HepG2 (cell line): ENCODE results near the gene KCNN2. TPM values are rescaled to one million over a fixed set of nuclear protein-coding genes. Genes with fewer than 3 reads are reported as not detected.

ENCODE experiments used
- ATAC-seq: fragments of 200-7000 bp; cut with Tn5 transposase; 3 replicates; pipeline ENCODE4 v1.9.1; 2020; ENCODE audit warnings: mild to moderate bottlenecking, moderate library complexity
- BruUV-seq: library from RNA; stranded (reverse); fragments of 400-500 nt; replicated peaks from 2 replicates; lab custom pipeline; 2021; lab: Mats Ljungman, UMichigan
- CTCF ChIA-PET: fragments of 300-600 bp; formaldehyde crosslinking; extraction: SDS; loops from one replicate; lab custom pipeline; 2021; ENCODE audit warnings: low total read pairs, inconsistent platforms, low intra/inter-chr PET ratio; lab: Yijun Ruan, JAX
- POLR2A ChIA-PET: fragments of 350-600 bp; sonication (Branson Sonifier 250); formaldehyde crosslinking; loops from one replicate; lab custom pipeline; 2020; ENCODE audit warnings: antibody characterized with exemption, inconsistent platforms; lab: Yijun Ruan, JAX
- DNase-seq: peaks from one replicate; pipeline ENCODE4 v3.0.0-alpha.2; 2015; ENCODE audit warnings: low spot score
- FAIRE-seq: peaks from 3 replicates; lab custom pipeline; 2011; peaks lifted over from hg19 to GRCh38; lab: Jason Lieb, UNC
- H2AFZ ChIP-seq: one replicate; pipeline ENCODE4 v1.6.1; 2011; ENCODE audit warnings: low read length, inconsistent platforms
- H3K27ac ChIP-seq: fragments of 300-600 bp; 3 replicates; pipeline ENCODE4 v1.8.0; 2011; ENCODE audit warnings: mixed run types, mild to moderate bottlenecking, mixed read lengths, low read length, inconsistent platforms; ENCODE audit not compliant: insufficient read depth; ENCODE audit errors: extremely low read length
- H3K27me3 ChIP-seq, 2 experiments: fragments of 200-600 bp in 1 of 2; 2 replicates in 1 of 2; 3 replicates in 1 of 2; pipeline versions ENCODE4 v1.6.0 to v1.8.0; 2011; ENCODE audit warnings: low read length in 2 of 2, mild to moderate bottlenecking in 2 of 2, moderate library complexity in 2 of 2, inconsistent platforms in 1 of 2; ENCODE audit not compliant: insufficient read depth in 2 of 2, control insufficient read depth in 1 of 2
- H3K36me3 ChIP-seq, 2 experiments: fragments of 200-600 bp in 1 of 2; replicated peaks in 1 of 2; 2 replicates in 1 of 2; 3 replicates in 1 of 2; pipeline versions ENCODE4 v1.5.1 to v1.8.0; 2011; ENCODE audit warnings: low read length in 2 of 2, inconsistent platforms in 1 of 2; ENCODE audit not compliant: insufficient read depth in 2 of 2, control insufficient read depth in 1 of 2
- H3K4me1 ChIP-seq: 2 replicates; pipeline ENCODE4 v1.5.1; 2012; ENCODE audit warnings: low read length, inconsistent platforms; ENCODE audit not compliant: insufficient read depth
- H3K4me2 ChIP-seq: 2 replicates; pipeline ENCODE4 v1.6.0; 2011; ENCODE audit warnings: low read depth, low read length, inconsistent platforms
- H3K4me3 ChIP-seq, 3 experiments: fragments of 200-600 bp in 1 of 3; sonication (generic), shearing (Covaris generic) in 1 of 3; replicated peaks in 1 of 3; 2 replicates each; pipeline ENCODE4 v1.5.1; 2011 to 2016; ENCODE audit warnings: low read length in 3 of 3, inconsistent platforms in 2 of 3, low read depth in 2 of 3, mild to moderate bottlenecking in 2 of 3, control low read depth in 1 of 3, mixed read lengths in 1 of 3; ENCODE audit not compliant: insufficient read depth in 1 of 3
- H3K79me2 ChIP-seq: one replicate; pipeline ENCODE4 v1.6.1; 2011; ENCODE audit warnings: low read length, inconsistent platforms; ENCODE audit not compliant: insufficient read depth
- H3K9ac ChIP-seq: 2 replicates; pipeline ENCODE4 v1.6.0; 2011; ENCODE audit warnings: mild to moderate bottlenecking, low read depth, low read length, inconsistent platforms; ENCODE audit not compliant: insufficient read depth
- H3K9me3 ChIP-seq: 2 replicates; pipeline ENCODE4 v1.5.1; 2012; ENCODE audit warnings: mild to moderate bottlenecking, low read length
- H4K20me1 ChIP-seq: 2 replicates; pipeline ENCODE4 v1.6.0; 2011; ENCODE audit warnings: inconsistent platforms, mild to moderate bottlenecking, low read length, moderate library complexity; ENCODE audit not compliant: insufficient read depth
- CAMTA2 ChIP-seq: sonication (generic); formaldehyde crosslinking; IDR thresholded peaks from 2 replicates; pipeline ENCODE4 v1.4.0; 2020; ENCODE audit warnings: mild to moderate bottlenecking, missing genetic modification reagents, borderline replicate concordance
- CBX5 ChIP-seq: sonication (generic); formaldehyde crosslinking; IDR thresholded peaks from 2 replicates; pipeline ENCODE4 v1.4.0; 2020; ENCODE audit warnings: missing genetic modification reagents, borderline replicate concordance
- CREM ChIP-seq, 2 experiments: sonication (generic) in 1 of 2; formaldehyde crosslinking in 1 of 2; IDR thresholded peaks; 2 replicates each; pipeline versions ENCODE4 v1.4.0 to v1.6.1; 2016 to 2020; ENCODE audit warnings: antibody characterized with exemption in 1 of 2, mild to moderate bottlenecking in 1 of 2, missing genetic modification reagents in 1 of 2
- FOXO1 ChIP-seq: sonication (generic); formaldehyde crosslinking; IDR thresholded peaks from 2 replicates; pipeline ENCODE4 v1.4.0; 2020; ENCODE audit warnings: missing genetic modification reagents
- NFIC ChIP-seq: IDR thresholded peaks from 2 replicates; pipeline ENCODE4 v1.6.1; 2012; ENCODE audit warnings: mild to moderate bottlenecking, low read length, inconsistent platforms
- TOPORS ChIP-seq: sonication (generic); formaldehyde crosslinking; IDR thresholded peaks from 2 replicates; pipeline ENCODE4 v1.8.0; 2023; ENCODE audit warnings: mild to moderate bottlenecking, missing genetic modification reagents
- ZEB1 ChIP-seq: IDR thresholded peaks from 2 replicates; pipeline ENCODE4 v1.6.1; 2012; ENCODE audit warnings: mild to moderate bottlenecking, low read depth, inconsistent platforms; ENCODE audit not compliant: insufficient replicate concordance
- ZNF343 ChIP-seq: sonication (generic); formaldehyde crosslinking; IDR thresholded peaks from 2 replicates; pipeline ENCODE4 v1.4.0; 2020; ENCODE audit warnings: mild to moderate bottlenecking, missing genetic modification reagents
- ZNF598 ChIP-seq: sonication (generic); formaldehyde crosslinking; IDR thresholded peaks from 2 replicates; pipeline ENCODE4 v1.5.1; 2020; ENCODE audit warnings: mild to moderate bottlenecking, missing genetic modification reagents, borderline replicate concordance
- ZZZ3 ChIP-seq: sonication (generic); formaldehyde crosslinking; IDR thresholded peaks from 2 replicates; pipeline ENCODE4 v1.4.0; 2020; ENCODE audit warnings: missing genetic modification reagents, mild to moderate bottlenecking, borderline replicate concordance
- WGBS: methylation state at CpG from one replicate; pipeline ENCODE4 v1.1.6; 2017; ENCODE audit warnings: low lambda C conversion rate; 5-methylcytosine and 5-hydroxymethylcytosine counted together
- in situ Hi-C: cut with HindIII; loops from 2 replicates; pipeline ENCODE4 v1.10.0; 2017; ENCODE audit warnings: low pct_unique_long_range_greater_than_20kb; ENCODE audit not compliant: extremely low pct_ligation_motif_present
- intact Hi-C: fragments of 100-400 bp; cut with micrococcal nuclease; formaldehyde crosslinking; loops from one replicate; pipeline ENCODE4 v1.10.0; 2022; ENCODE audit not compliant: unreplicated experiment
- polyA plus RNA-seq, 8 experiments: library from polyadenylated mRNA; depleted of rRNA in 3 of 8; stranded (reverse) in 7 of 8; unstranded in 1 of 8; fragments of >200 nt; fragmentation: Illumina TruSeq in 4 of 8; extraction: Trizol in 4 of 8; gene quantifications; 2 replicates each; pipeline versions ENCODE4 v1.2.1 to v1.2.3, GENCODE V29; 2011 to 2016; ENCODE audit warnings: low read depth in 4 of 8, missing spikeins in 1 of 8, mixed read lengths in 1 of 8; ENCODE audit not compliant: insufficient read depth in 1 of 8
- total RNA-seq, 5 experiments: library from RNA; depleted of rRNA; stranded (reverse); fragments of >200 nt; fragmentation: Illumina TruSeq; extraction: Trizol; gene quantifications; 2 replicates each; pipeline ENCODE4 v1.2.3, GENCODE V29; 2016; ENCODE audit warnings: low read depth in 1 of 5
- TF ChIP-seq, protein P1 (sequence below): sonication (generic); formaldehyde crosslinking; IDR thresholded peaks from 2 replicates; pipeline ENCODE4 v1.4.0; 2020; ENCODE audit warnings: missing genetic modification reagents
- TF ChIP-seq, protein P2 (sequence below): sonication (generic); formaldehyde crosslinking; IDR thresholded peaks from 2 replicates; pipeline ENCODE4 v1.5.1; 2020; ENCODE audit warnings: missing genetic modification reagents, mild to moderate bottlenecking, borderline replicate concordance
- TF ChIP-seq, protein P3 (sequence below): sonication (generic); formaldehyde crosslinking; IDR thresholded peaks from 2 replicates; pipeline ENCODE4 v1.4.0; 2020; ENCODE audit warnings: mild to moderate bottlenecking, missing genetic modification reagents

KCNN2 gene
- total and polyA plus RNA-seq, 2 of the 13 experiments (the other 11 are each of a cell fraction or from before 2014, with no cell fraction given) = not detected

DNA sequence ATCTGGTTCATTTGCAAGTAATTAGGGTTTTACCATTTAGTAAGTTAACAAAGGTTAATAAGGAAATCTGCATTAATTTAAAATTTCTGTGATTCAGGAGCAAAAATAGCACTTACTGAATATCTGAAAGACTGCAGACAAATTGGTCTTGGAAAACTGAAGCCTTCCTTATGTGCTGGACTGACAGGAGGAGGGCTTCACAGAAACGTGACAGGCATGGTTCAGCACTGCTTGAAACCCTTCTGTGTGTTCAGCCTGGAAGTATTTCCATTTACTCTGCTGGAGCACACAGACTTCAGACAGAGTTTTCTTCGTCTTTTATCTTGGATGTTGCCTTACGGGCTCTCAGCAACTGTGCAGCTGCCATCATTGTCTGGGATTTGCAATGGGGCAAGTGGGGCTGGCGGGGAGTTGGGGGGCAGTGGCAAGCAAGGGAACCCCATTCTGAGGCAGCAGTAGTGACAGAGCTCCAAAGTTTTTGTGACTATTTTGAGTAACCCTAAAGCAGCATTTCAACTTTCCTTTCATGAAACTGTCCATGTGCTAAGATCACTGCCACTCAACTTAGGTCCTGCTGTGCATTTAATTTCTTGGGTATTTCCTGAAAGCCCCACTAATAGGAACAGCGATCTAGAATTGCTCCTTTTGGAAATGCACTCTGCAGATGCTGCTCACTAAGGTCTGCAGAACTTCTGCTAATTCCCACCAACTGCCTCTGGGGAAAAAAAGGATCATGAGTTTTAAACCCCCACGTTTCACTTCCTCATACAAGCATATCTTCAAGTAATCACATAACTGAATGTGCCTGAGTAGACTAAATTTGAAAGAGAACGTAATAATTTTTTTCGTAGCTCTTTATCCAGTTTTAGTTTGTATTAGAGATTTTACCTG, 56.6 kb downstream of the KCNN2 start:
- intact Hi-C loops (no loop called here), in situ Hi-C loops (no loop called here)
- Histone ChIP-seq H3K36me3 (no peaks in the 10 kb centered on the region), H2AFZ (no peak overlapping the region), H3K4me2 (no peak overlapping the region), H3K9me3 (no peaks in the 10 kb centered on the region), H3K4me1 (no peaks in the 10 kb centered on the region), H3K4me3 (no peak overlapping the region), H3K79me2 (no peaks in the 10 kb centered on the region), H3K27ac (no peak overlapping the region), H3K27me3 (no peaks in the 10 kb centered on the region; a peak in 1 of 5 replicates), H3K9ac (no peak overlapping the region), H4K20me1 (no peaks in the 10 kb centered on the region)
- FAIRE-seq = no peak
- BruUV-seq = no TSS peak
- ATAC-seq = no peak
- DNase-seq = no peak
- 8% methylated on average over 8 of the region's 8 CpGs for WGBS
- POLR2A ChIA-PET = no interaction called here
- CTCF ChIA-PET = no interaction called here
- TF ChIP-seq CBX5 (no peak), CREM (IDR thresholded peaks at IDR 0.05) (no peak), CREM (CRISPR knock-in tag; IDR thresholded peaks at IDR 0.05) (no peak), TOPORS (CRISPR knock-in tag) (no peak), FOXO1 (CRISPR knock-in tag) (no peak)
- TF ChIP-seq, all 625 proteins: peak for 0

DNA sequence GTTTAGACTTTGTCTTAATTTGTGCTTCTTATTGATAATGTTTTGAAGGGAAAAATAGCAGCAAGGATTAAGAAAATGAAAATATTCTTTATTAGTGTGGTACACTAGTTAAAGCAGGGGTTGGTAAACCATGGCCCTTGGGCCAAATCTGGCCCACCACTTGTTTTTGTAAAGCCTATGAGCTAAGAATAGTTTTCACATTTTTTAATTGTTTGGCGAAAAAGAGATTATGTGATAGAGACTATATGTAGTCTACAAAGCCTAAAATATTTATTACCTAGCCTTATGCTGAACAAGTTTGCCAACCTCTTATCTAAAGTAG, 57.2 kb downstream of the KCNN2 start:
- Histone ChIP-seq H3K27ac (no peak overlapping the region), H3K27me3 (no peaks in the 10 kb centered on the region; a peak in 1 of 5 replicates), H3K79me2 (no peaks in the 10 kb centered on the region), H3K4me1 (no peaks in the 10 kb centered on the region)
- WGBS = 58% methylated on average over 1 of the region's 1 CpG
- BruUV-seq = no TSS peak
- ChIA-PET CTCF (no interaction called here), POLR2A (no interaction called here)
- intact Hi-C loops = no loop called here
- TF ChIP-seq NFIC (no peak), ZNF598 (CRISPR knock-in tag) (no peak), ZEB1 (no peak), CAMTA2 (CRISPR knock-in tag) (no peak), ZNF343 (no peak), ZZZ3 (no peak)
- TF ChIP-seq, protein P1, sequence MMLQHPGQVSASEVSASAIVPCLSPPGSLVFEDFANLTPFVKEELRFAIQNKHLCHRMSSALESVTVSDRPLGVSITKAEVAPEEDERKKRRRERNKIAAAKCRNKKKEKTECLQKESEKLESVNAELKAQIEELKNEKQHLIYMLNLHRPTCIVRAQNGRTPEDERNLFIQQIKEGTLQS (CRISPR knock-in tag) = no peak
- TF ChIP-seq, protein P2, sequence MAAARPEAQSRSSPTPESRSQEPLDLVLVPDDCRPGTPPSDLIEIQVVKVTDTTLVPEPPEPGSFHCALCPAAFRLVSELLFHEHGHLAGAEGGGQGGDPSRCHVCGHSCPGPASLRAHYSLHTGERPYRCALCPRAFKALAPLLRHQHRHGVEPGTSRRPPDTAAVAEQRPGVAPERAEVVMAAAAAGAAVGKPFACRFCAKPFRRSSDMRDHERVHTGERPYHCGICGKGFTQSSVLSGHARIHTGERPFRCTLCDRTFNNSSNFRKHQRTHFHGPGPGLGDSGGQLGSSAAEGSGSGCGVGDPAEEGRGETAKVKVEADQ (CRISPR knock-in tag) = no peak
- TF ChIP-seq, protein P3, sequence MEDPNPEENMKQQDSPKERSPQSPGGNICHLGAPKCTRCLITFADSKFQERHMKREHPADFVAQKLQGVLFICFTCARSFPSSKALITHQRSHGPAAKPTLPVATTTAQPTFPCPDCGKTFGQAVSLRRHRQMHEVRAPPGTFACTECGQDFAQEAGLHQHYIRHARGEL (CRISPR knock-in tag) = no peak
- TF ChIP-seq, all 625 proteins: peak for 0
- ATAC-seq (no peak), DNase-seq (no peak), FAIRE-seq (no peak)
- H4K20me1 ChIP-seq = no peaks in the 10 kb centered on the region
- H3K9ac ChIP-seq = no peak overlapping the region
- no peak overlapping the region for H2AFZ ChIP-seq
- in situ Hi-C loops = no loop called here
- no peak overlapping the region for H3K4me2 ChIP-seq
- H3K4me3 ChIP-seq = no peak overlapping the region
- H3K9me3 ChIP-seq = no peaks in the 10 kb centered on the region
- no peaks in the 10 kb centered on the region for H3K36me3 ChIP-seq
